Kidney (tissue), 14 donors: Measurements from ENCODE around the gene EIF2S2. TPM values are rescaled to one million over a fixed set of nuclear protein-coding genes. Genes with fewer than 3 reads are reported as not detected.

Source experiments
- DNase-seq, 5 donors: peaks; one replicate each; pipeline ENCODE4 v3.0.0-alpha.2; 2013 to 2020
- FAIRE-seq: peaks from 2 replicates; lab custom pipeline; 2012; peaks lifted over from hg19 to GRCh38; lab: Jason Lieb, UNC
- H3K27ac ChIP-seq, 2 donors: one replicate each; pipeline ENCODE4 v1.7.0; 2013; ENCODE audit warnings: low read depth in 2 of 2, low read length in 2 of 2, inconsistent platforms in 1 of 2
- H3K27me3 ChIP-seq: one replicate; pipeline ENCODE4 v1.7.1; 2013; ENCODE audit warnings: low read length, inconsistent platforms; ENCODE audit not compliant: control insufficient read depth, insufficient read depth
- H3K36me3 ChIP-seq, 3 donors: one replicate each; pipeline versions ENCODE4 v1.7.0 to v1.7.1; 2013; ENCODE audit warnings: low read length in 3 of 3, control low read depth in 1 of 3, inconsistent platforms in 1 of 3; ENCODE audit not compliant: insufficient read depth in 3 of 3, control insufficient read depth in 2 of 3
- H3K4me1 ChIP-seq, 3 donors: one replicate each; pipeline versions ENCODE4 v1.7.0 to v1.7.1; 2013; ENCODE audit warnings: low read length in 3 of 3, inconsistent platforms in 1 of 3, low read depth in 1 of 3; ENCODE audit not compliant: control insufficient read depth in 2 of 3, insufficient read depth in 2 of 3
- H3K4me3 ChIP-seq, 3 donors: one replicate each; pipeline versions ENCODE4 v1.7.0 to v1.8.1; 2013; ENCODE audit warnings: low read length in 3 of 3, control low read depth in 1 of 3, inconsistent platforms in 1 of 3
- H3K9ac ChIP-seq, 3 donors: one replicate each; pipeline versions ENCODE4 v1.7.0 to v1.7.1; 2013; ENCODE audit warnings: low read length in 3 of 3, control low read depth in 1 of 3, inconsistent platforms in 1 of 3
- H3K9me3 ChIP-seq, 3 donors: one replicate each; pipeline versions ENCODE4 v1.7.0 to v1.7.1; 2013; ENCODE audit warnings: low read length in 3 of 3, control low read depth in 1 of 3, inconsistent platforms in 1 of 3; ENCODE audit not compliant: control insufficient read depth in 2 of 3, insufficient read depth in 1 of 3
- intact Hi-C: fragments of 100-400 bp; cut with DNase I; formaldehyde crosslinking; loops from one replicate; pipeline ENCODE4 v1.11.1; 2022
- polyA plus RNA-seq: library from polyadenylated mRNA; stranded (reverse); fragments of 350-450 nt; fragmentation: Illumina TruSeq; extraction: RNeasy Lipid Tissue Mini Kit (QIAGEN cat#74804); gene quantifications from one replicate; pipeline ENCODE4 v1.2.3, GENCODE V29; 2014; ENCODE audit warnings: low read depth, low replicate concordance; ENCODE audit not compliant: insufficient read depth
- total RNA-seq: library from RNA; stranded (reverse); fragmentation: NEBNext Ultra II Directional; extraction: Animal tissue kit (Norgen Biotek cat#: 25700); gene quantifications from one replicate; pipeline ENCODE4 v1.2.1, GENCODE V29; 2021
- TF ChIP-seq, protein P1 (sequence below): IDR thresholded peaks from 3 replicates; pipeline ENCODE4 v1.5.1; 2012; ENCODE audit warnings: mild to moderate bottlenecking, moderate library complexity, borderline replicate concordance; ENCODE audit not compliant: insufficient read depth; ENCODE audit errors: extremely low read depth
- donor health status: control.
- donor health status: control.
- donor health status: control.
- donor health status: control.
- donor health status: control.
- donor health status: DM: yes; HTN: yes; CAD: no.
- donor health status: Normal renal cell carcinoma (clear cell type).

Gene EIF2S2
- total and polyA plus RNA-seq, 2 donors from 2014 or later = 51.2 to 60.3 TPM

DNA sequence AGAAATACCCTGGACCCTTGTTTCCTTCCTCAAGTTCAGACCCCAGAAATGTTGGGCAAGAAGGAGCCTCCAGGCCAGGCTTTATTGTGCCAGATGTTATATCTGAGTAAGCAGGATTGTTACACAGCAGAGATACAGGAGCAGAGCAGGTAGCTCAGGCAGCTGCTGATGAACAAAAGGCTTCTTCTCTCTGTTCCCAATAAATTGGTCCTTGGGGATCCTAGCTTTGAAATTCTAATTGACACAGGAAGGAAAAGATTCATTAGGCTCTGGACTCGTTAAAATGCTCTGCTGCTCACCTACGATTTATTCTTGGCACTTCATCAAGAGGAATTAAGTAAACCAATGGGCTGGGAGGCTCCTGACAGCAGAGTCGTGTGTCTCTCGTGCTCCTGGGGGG, 64.1 kb downstream of the EIF2S2 start:
- Histone ChIP-seq H3K27ac (no peak overlapping the region), H3K9me3 (no peaks in the 10 kb centered on the region), H3K27me3 (no peaks in the 10 kb centered on the region), H3K9ac (no peak overlapping the region), H3K4me3 (no peak overlapping the region), H3K4me1 (peaks cover 6 to 31% (median 26%) of the 10 kb centered on the region in 3 donors), H3K36me3 (no peaks in the 10 kb centered on the region)
- DNase-seq = no peak
- intact Hi-C loops = no loop called here
- TF ChIP-seq, protein P1, sequence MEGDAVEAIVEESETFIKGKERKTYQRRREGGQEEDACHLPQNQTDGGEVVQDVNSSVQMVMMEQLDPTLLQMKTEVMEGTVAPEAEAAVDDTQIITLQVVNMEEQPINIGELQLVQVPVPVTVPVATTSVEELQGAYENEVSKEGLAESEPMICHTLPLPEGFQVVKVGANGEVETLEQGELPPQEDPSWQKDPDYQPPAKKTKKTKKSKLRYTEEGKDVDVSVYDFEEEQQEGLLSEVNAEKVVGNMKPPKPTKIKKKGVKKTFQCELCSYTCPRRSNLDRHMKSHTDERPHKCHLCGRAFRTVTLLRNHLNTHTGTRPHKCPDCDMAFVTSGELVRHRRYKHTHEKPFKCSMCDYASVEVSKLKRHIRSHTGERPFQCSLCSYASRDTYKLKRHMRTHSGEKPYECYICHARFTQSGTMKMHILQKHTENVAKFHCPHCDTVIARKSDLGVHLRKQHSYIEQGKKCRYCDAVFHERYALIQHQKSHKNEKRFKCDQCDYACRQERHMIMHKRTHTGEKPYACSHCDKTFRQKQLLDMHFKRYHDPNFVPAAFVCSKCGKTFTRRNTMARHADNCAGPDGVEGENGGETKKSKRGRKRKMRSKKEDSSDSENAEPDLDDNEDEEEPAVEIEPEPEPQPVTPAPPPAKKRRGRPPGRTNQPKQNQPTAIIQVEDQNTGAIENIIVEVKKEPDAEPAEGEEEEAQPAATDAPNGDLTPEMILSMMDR = no peak
- no peak for FAIRE-seq

GRCh38 chr20:34047010-34047687, 64.9 kb downstream of the EIF2S2 start:
- intact Hi-C loops = no loop called here
- no peaks in the 10 kb centered on the region for H3K27me3 ChIP-seq
- H3K9ac ChIP-seq = no peak overlapping the region
- no peaks in the 10 kb centered on the region for H3K9me3 ChIP-seq
- no peak overlapping the region for H3K27ac ChIP-seq
- no peaks in the 10 kb centered on the region for H3K36me3 ChIP-seq
- FAIRE-seq (no peak), DNase-seq (no peak)
- H3K4me3 ChIP-seq = no peak overlapping the region
- H3K4me1 ChIP-seq = peaks cover 6 to 34% (median 27%) of the 10 kb centered on the region in 3 donors
- TF ChIP-seq, protein P1 = no peak

DNA sequence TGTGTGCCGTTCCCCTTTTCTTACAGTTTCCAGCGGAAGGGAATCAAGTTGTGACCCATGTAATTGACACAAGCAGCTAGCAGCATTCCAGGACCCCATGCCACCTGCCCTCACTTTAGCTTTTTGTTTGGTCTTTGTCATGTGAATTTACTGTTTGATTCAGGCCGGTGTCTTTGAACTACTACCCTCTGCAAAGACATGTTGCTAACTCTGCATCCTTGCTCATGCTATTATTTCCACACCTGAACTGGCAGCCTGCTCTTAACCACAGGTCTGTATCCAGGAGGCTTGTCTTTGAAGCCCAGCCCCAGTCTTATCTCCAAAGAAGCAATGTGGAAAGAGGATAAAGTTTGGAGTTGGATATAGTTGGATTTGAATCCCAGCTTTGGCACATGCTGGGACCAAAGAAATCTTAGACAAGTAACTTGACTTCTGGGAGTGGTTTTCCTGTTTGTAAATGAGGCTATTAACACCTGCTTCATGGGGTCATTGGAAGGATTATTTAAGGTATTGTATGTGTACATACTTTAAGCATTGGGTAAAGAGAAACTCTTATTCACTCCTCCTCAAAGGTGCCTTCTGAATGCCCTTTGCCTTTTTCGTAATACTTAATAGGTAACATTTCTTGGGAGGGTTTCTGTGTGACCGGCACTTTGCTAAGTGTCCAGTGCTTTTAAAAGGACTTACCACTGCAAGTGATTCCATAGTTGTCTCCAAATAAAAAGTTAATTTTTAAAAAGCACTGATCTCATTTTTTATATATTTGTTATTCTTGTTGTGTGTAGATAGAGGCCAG, 65.9 kb downstream of the EIF2S2 start:
- no peak overlapping the region for H3K4me3 ChIP-seq
- H3K4me1 ChIP-seq = peaks cover 6 to 32% (median 25%) of the 10 kb centered on the region in 3 donors
- DNase-seq = peak in 1 of 5 donors; percentile 34
- intact Hi-C loops = no loop called here
- no peaks in the 10 kb centered on the region for H3K27me3 ChIP-seq
- TF ChIP-seq, protein P1 = no peak
- H3K27ac ChIP-seq = peak overlapping the region; percentile 23 to 57
- no peak for FAIRE-seq
- H3K9me3 ChIP-seq = no peaks in the 10 kb centered on the region
- H3K36me3 ChIP-seq = no peaks in the 10 kb centered on the region
- no peak overlapping the region for H3K9ac ChIP-seq
